ELF-1 (cell line): ENCODE results near the gene SLC25A22.
A peak's percentile ranks its signal among the peaks of the same experiment; 100 is the strongest.

ENCODE experiments used
- DNase-seq: peaks from one replicate; pipeline ENCODE4 v3.0.0-alpha.2; 2016; ENCODE audit warnings: low read depth, low spot score

The SLC25A22 gene

DNA sequence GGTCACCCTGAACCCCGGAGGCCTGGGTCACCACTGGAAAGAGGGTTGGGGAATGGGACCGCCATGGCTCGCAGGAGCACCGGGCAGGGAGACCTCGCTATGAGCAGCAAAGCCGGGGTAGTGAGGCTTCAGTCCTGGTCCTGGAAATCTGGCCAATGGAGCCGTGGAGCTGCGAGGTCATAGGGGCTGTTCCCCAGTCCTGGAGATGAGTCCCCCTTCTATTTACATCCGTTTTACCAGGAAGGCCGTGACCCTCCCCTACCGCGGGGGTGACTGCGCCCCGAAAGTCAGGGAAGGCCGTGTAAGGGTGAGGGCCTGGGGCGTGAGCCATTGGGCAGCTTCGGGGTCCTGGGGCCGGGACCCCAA lies 6.5 kb upstream of the SLC25A22 start:
- no peak for DNase-seq

DNA sequence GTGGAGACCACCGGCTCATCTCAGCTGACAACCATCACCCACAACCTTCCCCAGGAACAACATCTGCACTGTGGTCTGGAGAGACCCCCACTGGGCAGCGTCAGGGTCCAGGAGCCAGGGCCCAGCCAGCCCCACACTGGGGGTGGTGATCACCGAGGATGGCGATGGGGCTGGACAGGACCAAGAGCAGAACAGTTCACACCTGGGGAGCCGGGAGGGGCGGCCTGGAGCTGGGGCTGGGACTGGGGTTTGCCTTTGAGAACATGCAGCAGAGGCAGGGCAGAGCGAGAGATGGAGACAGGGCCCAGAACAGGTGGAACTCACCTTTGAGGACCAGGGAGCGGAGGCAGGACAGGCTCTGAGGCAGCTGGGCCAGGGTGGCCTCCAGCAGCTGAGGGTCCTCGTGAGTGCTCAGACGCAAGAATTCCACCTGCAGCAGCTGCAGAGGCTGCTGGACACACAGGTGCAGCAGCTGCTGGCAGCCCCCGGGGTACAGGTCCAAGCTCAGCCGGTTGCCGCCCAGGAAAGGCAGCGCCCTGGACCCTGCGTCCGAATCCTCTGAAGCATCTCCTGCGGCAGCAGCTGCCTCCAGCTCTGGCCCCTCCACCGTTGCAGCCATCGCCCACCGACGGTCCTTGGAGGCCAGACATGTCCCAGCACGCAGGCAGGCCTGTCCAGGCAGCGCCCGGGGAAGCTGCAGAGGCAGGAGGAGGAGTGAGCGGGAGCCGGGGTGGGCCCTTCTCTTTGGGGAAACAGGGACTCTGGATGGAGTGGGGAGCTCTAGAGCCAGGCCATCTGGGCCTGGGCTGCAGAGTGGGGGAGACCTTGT lies 5.9 kb upstream of the SLC25A22 start:
- no peak for DNase-seq

DNA sequence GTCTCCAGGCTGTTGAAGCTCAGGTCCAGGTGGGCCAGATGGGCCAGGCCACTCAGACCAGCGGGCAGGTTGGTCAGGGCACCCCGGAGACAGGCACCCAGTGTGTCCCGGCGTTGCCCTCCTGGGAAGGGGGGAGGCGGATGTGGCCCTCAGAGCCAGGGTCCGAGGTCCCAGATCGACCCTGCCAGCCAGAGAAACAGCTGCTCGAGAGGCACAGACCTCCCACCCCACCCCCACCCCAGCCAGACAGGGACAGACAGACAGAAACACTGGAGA lies 5.3 kb upstream of the SLC25A22 start:
- no peak for DNase-seq

DNA sequence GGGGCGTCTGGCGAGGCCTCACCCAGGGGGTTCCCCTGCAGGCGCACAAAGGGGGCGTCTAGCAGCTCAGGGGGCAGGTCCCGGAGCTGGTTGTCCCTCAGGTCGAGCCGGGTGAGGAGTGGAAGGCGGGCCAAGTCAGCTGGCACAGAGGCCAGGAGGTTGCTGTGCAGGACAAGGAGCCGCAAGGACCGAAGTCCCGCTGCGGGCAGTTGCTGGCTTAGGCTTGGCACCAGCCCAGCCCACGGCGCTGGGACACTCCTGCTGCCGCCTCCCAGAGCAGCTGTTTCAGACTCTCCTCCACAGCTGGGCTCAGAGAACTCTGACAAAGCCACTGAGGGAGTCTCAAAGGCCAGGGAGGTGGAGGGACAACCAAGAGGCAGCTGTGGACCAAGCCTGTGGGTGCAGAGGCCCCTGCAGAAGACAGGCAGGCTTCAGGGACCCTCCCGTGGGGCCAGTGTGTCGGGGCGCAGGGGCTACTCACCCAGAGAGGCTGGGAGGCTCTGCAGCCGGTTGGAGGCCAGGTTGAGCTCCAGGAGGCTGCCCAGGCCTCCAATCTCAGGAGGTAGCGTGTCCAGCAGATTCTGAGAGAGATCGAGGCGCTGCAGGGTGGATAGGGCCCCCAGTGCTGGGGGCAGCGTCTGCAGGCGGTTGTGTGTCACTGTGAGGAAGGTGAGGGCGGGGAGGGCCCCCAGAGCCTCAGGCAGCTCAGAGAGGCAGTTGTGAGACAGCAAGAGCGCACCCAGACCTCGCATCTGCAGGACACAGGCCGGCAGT lies 4.8 kb upstream of the SLC25A22 start:
- no peak for DNase-seq

DNA sequence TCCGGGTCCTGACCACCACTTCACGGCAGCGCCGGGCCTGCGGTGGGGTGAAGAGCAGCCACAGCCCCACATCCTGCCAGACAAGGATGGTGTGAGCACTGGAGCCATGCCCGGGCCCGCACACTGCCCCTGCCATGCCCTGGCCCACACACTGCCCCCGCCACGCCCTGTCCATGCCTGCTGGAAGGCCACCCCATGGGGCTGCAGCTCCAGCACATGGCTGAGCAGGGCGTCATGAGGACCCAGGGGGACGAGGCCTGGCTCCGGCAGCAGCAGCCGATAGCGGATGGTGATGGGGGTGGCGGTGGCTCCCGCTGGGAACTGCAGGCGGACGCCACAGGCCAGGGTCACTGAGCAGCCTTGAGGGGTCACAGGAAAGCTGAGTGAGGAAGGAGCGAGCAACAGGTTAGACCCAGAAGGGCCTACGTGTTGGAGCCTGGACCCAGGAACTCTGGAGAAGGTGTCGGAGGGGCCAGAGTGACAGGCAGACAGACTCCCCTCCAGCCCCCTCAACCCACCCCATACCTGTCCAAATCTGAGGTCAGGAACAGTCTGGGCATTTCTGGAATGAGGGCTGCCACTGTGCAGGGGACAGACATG lies 4.0 kb upstream of the SLC25A22 start:
- DNase-seq: no peak

DNA sequence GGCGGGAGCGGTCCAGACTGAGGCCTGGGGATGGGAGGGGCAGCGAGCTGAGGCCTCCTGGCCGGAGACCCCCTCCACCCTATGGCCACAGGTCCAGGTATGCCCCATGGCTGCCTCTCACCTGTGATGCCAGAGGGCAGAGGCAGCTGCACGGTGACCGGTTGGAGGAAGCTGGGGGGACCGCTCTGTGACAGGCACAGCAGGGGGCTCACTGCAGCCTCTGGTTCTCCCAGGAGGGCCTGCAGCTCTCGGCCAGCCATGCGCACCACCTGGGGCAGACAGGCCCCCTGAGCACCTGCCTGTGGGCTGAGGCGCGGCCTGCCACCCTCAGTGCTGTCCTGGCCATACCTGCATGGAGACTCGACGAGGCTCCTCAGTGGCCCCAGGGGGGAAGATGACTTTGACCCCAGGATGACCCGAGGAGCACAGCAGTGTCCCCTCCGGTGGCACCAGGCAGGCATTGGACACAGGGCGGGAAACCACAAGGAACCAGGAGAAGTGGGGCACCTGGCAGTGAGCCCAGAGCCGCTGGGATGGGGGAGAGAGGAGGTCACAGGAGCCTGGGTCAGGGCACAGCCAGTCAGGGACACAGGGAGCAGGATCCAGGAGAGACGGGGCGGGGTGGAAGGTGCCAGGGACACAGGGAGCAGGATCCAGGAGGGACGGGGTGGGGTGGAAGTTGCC lies 3.2 kb upstream of the SLC25A22 start:
- no peak for DNase-seq

DNA sequence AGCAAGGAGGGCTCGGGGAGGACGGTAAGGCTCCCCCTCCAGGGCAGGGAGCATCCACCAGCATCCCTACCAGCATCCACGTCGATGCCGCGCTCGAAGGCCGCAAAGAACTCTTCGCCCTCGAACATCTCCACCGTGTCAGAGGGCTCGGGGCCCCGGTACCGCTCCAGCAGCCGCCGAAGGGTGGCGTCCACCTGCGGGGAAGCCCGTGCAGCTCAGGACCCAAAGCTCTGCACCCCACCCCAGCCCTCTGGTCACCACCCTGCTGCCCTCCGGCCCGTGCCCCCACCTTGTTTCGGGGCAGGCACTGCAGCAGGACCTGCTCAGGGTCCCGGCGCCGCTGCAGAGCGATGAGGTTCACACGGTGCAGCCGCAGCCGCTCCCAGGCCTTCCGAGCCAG lies 2.4 kb upstream of the SLC25A22 start:
- DNase-seq: no peak

DNA sequence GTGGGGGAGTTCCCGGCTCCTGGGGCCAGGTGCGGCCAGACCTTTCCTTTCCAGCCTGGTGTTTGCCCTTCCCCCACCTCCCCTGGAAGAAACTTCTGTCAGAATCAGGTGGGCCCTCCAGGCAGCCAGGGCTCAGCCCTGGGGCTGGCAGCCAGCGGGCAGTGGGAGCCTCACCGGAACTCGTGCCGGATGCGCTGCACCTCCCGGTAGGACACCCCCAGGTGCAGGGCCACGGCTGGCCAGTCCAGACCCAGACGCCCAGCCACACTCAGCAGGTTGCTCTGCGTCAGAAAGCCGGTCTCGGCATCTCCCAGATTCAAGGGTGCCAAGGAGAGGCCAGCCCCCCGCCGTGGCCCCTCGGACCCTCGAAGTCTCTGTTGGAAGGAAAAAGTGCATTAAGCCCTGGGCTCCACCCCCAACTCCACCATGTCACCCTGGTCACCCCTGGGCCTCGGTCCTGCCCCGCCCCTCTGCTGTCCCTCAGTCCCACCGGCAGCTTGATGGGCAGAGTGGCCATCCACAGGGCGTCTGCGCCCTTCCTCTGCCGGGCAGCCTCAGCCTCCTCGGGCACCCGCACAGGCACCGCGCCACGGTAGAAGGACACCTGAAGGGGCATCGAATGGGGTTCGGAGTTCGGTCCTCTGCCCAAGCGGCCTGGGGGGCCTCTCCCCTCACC lies 1.7 kb upstream of the SLC25A22 start:
- DNase-seq: no peak

DNA sequence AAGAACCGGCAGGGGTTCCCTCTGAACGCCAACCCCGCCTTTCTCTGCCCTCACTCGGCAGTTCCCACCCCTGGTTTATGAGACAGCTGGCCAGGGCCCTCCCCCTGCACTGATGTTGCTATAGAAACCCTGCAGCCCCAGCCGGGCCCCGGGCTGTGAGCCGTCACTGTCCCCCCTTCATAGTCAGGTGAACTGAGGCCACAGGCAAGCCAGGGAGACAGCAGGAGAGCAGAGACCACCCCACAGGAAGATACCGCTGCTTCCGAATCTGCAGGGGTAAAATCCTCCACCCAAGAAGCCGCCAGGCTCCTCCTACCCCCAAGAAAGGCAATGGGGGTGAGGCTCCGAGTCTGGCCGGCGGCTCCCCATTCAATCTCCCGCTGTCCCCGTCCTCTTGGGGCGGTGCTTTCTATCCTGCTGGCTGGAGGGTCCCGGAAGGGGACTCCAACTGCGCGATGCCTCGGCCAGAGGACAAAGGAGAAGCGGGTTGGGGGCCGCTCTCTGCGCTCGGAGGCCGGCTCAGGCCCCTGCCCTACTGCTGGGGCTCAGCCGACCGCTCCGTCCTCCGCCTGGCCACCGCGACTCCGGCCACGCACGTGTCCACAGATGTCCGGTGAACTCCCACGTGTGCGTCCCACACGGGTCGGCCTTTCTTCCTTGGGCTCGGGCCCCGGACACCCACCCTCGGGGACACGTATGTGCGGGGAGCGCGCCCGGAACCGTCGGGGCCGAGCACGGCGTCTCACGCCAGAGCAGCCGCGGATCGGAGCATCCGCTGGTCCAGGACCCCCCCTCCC lies 587 bp downstream of the SLC25A22 start:
- peak; percentile 76 for DNase-seq

DNA sequence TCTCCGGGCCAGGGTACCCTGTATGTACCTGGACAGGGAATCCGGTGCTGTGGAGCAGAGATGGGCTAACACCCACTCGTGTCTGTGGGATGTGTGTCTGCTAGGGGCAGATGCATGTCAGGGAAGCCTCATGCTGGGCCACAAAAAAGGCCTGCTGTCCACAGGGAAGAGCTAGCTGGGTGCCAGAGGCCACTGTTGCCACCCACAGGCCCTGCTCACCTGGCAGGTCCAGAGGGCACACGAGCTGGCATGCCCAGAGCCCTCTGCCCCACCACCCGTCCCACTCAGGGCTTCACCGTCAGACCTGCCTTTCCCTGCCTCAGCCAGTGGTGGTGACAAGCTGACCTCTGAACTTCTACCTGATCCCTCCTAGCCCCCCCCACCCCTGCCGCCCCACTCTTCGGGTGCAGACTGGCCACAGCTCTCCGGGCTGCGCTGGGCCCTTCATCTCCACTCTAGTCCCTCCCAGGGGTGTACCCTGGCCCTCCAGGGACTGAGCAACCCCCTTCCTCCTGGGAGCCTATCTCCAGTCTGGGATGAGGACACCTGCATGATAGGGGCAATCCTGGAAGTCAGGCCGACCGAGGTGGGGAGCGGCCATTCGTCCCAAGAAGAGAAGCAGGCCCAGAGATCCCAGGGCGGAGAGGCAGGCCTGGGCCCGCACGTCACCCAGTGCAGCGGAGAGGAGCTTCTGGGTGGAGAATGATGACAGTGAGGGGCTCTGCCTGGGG lies 1.4 kb downstream of the SLC25A22 start:
- no peak for DNase-seq

DNA sequence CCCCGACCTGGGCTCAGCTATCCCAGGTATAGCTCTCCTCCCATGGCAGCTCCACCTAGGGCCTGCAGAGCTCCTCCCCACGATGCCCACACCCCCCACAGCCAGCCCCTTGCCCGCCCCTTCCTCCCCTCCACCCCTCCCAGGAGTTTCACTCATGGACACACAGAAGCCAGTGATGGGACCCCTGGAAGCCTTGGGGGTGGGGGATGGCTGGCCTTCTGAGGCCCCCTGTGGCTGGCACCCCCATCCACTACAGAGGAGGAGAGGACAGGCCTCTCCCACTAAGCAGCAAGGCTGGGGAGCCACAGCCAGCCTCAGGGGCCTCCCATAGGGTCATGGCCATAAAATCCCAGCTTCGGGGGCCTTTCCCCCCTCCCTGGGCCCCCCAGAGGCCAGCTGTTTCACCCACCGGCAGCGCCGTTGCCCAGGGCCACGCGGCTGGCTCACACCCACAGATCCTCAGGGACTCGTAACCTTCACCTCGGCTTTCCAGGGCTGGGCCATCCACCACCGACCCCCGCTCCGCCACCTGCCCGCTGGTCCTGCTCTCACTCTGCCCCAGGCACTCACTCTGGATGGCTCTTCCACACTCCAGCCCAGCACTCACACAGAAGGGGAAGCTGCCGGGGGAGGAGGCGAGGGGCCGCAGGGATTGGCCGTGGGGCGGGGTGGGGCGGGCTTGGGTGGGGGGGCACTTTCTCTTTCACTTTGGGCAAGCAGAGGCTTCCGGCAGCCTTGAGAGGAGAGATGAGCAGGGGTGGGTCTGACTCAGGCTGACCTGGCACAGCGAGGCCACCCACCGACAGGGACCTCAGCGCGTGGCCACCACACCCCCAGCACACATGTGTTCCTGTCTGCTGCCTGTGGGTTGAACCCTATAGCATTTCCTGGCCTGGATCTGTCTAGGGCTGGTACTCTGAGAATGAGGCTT lies 2.2 kb downstream of the SLC25A22 start:
- no peak for DNase-seq

DNA sequence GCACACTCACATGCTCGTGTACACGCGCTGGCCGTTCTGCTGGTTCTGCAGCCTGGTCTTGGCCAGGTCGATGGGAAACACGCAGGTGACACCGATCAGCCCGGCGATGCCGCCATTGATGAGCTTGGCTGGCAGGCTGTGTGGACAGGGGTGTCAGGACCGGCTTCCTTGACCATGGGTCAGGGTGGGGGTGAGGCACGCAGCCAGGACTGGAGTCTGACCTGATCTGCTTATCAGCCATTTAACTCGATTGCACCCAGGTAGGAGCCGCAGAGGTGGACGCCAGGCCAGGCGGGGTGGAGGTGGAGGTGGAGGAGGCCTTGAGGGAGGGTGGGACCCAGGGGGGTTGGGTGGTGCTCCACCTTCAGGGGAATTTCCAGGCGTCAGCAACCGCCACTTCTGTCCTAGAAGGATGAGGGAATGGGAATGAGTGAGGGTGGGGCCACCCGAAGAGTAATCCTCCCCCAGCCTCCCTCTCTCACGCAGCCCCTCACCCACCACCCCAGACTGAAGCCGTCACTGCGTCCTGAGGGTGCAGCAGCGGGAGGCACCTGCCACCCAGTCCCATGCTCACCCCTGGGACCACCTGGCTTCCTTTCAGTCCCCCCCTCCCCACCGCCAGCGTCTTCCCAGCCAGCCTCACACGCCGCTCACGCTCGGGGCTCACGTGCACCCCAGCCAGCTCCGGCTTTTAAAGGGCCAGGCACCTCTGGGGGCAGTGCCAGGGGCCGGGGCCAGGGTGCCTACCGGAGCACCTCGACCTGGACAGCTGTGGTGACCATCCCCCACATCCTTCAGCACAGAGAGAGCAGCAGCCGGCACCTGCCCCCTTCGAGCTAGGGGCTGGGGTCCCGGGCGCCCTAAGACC lies 3.1 kb downstream of the SLC25A22 start:
- DNase-seq: no peak

DNA sequence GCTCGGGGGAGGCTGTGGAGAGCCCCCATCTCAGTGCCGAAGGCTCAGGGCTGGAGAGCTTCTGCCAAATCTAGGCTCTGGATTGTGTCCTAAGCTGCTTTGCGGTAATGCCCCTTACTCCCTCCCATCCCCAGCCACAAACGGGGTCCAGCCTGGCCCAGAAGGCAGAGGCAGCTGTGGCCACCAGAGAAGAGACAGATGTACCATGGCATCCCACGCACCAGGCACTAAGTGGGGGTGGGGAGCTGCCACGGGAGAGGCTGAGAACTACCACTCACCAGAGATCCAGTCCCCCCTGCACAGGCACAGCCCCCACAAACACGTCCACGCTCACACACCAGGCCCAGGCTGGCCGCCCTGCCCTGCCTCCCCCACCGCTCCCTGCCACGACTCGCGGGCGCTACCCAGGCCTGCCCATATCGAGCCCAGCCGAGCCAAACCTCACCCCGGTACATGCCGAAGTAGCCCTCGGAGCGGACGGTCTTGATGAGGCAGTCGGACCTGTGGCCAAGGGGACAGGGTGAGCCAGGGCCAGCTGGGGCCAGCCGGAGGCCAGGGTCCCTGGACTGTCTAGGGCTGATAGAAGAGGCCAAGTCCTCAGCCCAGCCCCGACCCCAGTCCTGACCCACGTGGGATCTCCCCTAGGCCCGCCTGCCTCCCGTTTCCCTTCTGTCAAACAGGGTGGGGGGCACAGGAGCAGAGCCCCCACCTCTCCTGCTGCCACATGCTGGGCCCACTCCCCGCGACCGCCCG lies 3.9 kb downstream of the SLC25A22 start:
- no peak for DNase-seq

DNA sequence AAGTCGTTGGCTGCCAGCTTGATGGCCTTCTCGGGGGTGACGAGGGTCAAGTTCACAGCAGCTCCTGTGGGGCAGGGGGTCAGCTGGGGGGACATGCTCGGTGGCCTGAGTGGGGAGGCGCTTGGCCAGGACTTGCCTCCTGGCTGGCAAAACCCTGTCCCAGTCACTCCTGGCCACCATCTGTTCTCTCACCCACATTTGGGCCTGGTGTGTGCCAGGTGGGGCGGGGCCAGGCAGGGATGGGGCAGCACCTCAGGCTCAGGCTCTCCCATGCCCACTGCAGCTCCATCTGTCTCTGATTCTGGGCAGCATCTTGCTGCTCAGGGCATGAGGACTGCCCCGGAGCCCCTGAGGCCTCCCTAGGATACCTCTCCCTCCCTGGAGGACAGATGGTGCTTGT lies 4.5 kb downstream of the SLC25A22 start:
- DNase-seq: no peak

DNA sequence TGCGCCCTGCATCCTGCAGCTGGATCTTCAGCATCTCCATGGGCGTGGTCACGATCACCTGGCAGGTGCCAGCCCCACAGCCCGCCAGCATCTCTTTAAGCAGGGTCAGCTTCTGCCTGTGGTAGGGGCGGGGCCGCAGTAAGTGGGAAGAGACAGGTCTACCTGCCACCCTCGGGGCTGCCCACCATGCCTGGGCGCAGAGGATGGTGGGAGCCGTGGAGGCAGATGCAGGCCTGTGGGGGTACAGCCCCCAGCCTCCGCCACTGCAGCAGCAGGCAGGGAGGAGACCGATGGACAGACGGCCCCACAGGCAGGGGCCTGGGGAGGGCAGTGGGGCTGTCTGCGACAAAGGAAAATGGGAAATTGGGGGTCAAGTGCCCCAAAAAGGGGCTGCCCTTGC lies 5.2 kb downstream of the SLC25A22 start:
- DNase-seq: no peak

DNA sequence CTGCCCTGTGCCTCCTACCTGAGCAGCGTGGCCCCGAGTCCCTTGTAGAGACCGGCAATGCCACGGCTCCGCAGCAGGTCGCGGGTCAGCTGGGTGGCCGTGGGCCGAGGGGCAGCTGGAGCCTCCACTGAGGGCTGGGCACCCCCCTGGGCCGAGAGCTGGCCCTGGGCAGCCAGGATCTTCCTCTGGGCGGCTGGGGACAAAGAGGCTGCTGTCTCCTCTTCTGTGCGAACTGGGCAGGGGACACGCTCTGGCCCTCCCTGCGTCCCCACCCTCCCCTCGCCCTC lies 5.6 kb downstream of the SLC25A22 start:
- no peak for DNase-seq

DNA sequence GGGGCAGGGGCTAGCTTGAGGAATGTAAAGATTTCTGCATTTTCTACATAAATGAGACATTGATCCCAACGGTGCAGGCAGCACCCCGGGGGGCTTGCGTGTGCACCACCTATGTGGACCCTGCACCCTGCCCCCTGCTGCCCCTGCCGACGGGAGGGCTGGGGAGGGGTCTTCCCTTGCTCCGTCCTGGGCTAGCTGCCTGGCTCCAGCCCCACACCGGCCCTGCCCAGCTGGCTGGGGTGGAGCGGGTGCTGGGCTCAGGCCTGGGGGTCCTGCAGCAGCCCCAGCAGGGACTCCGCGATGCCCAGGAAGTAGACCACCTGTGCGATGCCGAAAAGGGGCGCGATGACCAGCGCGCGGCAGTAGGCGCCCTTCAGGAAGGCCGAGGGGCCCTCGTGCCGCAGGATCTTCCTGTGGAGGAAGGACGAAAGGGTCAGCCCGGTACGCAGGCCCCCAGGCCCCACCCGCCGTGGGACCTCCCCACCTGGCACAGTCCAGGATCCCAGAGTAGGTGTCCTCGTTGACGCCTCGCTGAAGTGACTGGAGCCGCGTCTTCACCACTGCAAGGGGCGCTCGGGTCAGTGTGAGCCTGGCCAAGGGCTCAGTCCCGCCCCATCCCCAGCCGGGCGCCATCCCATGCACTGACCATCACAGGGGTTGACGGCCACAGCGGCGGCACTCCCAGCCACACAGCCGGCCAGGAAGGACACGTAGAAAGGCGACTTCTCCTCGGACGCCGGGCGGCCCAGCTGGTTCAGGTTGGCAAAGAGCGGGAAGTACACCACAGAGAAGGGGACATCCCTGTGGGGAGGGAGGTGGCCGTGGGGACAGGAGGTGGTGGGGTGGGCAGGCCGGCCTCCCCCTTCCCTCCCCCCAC lies 6.2 kb downstream of the SLC25A22 start:
- no peak for DNase-seq
